Measurements from ENCODE around the gene SOAT2. TPM values are rescaled to one million over a fixed set of nuclear protein-coding genes. Genes with fewer than 3 reads are reported as not detected.

SOAT2 gene
- total RNA-seq, 4 donors from 2014 or later, result 0.30 to 2.9 (median 0.72) TPM

DNA sequence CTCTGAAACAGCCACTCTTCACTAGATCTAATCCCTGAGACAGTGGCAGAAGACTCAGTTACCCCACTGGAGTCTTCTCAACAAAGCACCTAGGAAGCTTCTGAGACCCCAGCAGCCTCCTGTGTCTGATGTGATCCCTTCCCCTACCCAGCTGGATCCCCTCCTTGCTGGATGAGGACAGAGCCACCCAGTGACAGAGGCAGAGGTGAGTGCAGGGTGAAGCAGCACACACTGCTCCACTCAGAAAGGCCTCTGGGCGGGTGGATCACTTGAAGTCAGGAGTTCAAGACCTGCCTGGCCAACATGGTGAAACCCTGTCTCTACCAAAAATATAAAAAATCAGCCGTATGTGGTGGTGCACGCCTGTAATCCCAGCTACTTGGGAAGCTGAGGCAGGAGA is 26.8 kb upstream of the SOAT2 start:
- WGBS, 2 donors, result 81 to 85% methylated on average over 3 of the region's 3 CpGs
- H3K27me3 ChIP-seq, result no peaks in the 10 kb centered on the region
- peak overlapping the region in 3 of 4 donors; percentile 64 to 100 (median 99) for H3K27ac ChIP-seq
- no peak overlapping the region for H3K4me3 ChIP-seq
- peaks cover 0 to 31% (median 0%) of the 10 kb centered on the region in 3 donors for H3K36me3 ChIP-seq
- peaks cover 0 to 86% (median 47%) of the 10 kb centered on the region in 4 donors for H3K4me1 ChIP-seq
- H3K9me3 ChIP-seq, result no peaks in the 10 kb centered on the region
- no peak for DNase-seq (ENCODE audit: low spot score in 2 of 2)
- TF ChIP-seq POLR2A (IDR thresholded peaks at IDR 0.05) (no peak), EP300 (IDR thresholded peaks at IDR 0.05) (no peak)
- TF ChIP-seq, protein P1, sequence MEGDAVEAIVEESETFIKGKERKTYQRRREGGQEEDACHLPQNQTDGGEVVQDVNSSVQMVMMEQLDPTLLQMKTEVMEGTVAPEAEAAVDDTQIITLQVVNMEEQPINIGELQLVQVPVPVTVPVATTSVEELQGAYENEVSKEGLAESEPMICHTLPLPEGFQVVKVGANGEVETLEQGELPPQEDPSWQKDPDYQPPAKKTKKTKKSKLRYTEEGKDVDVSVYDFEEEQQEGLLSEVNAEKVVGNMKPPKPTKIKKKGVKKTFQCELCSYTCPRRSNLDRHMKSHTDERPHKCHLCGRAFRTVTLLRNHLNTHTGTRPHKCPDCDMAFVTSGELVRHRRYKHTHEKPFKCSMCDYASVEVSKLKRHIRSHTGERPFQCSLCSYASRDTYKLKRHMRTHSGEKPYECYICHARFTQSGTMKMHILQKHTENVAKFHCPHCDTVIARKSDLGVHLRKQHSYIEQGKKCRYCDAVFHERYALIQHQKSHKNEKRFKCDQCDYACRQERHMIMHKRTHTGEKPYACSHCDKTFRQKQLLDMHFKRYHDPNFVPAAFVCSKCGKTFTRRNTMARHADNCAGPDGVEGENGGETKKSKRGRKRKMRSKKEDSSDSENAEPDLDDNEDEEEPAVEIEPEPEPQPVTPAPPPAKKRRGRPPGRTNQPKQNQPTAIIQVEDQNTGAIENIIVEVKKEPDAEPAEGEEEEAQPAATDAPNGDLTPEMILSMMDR (IDR thresholded peaks at IDR 0.05), result no peak

DNA sequence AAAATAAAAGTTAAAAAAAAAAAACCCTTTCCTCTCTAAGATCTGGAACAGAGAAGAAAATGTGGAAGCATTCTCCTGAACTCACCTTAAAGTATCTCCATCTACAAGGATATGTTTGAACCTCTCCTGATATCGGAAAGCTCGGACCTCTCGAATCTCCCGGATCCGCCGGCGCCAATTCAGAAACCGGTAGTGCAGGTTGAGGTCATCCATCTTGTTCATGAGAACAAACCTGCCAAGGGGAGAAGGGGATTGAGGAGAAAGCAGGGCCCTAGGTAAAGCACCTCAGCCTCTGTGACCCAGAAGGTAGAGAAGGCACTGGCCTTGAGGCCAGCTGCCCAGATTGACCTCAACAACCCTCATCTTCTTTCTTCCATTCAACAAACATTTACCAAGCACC is 26.3 kb upstream of the SOAT2 start:
- DNase-seq (ENCODE audit: low spot score in 2 of 2), result no peak
- no peak overlapping the region for H3K4me3 ChIP-seq
- peaks cover 0 to 31% (median 0%) of the 10 kb centered on the region in 3 donors for H3K36me3 ChIP-seq
- 95 to 98% methylated on average over 8 of the region's 8 CpGs for WGBS, 2 donors
- H3K27me3 ChIP-seq, result no peaks in the 10 kb centered on the region
- H3K27ac ChIP-seq, result peak overlapping the region in 1 of 4 donors; percentile 99
- TF ChIP-seq EP300 (IDR thresholded peaks at IDR 0.05) (no peak), POLR2A (IDR thresholded peaks at IDR 0.05) (no peak)
- H3K4me1 ChIP-seq, result peaks cover 0 to 81% (median 41%) of the 10 kb centered on the region in 4 donors
- no peaks in the 10 kb centered on the region for H3K9me3 ChIP-seq

DNA sequence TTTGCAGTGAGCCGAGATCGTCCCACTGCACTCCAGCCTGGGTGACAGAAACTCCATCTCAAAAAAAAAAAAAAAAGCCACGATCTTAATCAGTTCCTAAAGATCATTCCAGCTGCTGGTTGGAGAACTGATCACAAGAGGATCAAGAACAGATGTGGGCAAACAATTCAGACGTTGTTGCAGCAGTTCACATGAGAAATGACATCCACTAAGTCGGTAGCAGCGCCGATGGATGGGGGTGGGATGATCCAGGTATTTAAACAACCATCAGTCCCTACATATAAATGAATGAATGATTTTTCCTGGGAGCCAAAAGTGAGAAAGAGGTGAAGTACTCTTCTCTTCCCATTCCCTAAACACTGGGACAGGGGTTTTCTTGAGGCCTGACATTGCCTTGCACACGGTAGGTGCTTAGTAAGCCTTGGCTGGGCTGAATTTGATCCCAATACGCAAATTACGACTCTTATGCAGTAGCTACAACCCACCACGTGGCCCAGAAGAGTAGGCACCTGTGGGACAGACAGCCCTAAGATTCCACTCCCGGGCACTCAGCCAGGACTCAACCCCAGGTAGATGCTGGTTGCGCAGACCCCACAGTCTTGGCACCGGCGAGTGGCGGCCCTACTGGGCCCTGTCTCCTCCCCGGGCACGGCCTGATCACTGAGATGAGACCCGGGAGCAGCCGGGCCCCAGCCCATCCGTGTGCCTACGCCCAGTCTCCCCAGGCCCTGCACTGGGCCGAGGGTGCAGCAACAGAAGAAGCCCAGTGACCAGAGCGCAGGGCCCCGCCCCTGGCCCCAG is 24.7 kb upstream of the SOAT2 start:
- Histone ChIP-seq H3K36me3 (peaks cover 0 to 31% (median 0%) of the 10 kb centered on the region in 3 donors), H3K27me3 (no peaks in the 10 kb centered on the region), H3K27ac (peak overlapping the region; percentile 71 to 96 (median 91)), H3K4me3 (peak overlapping the region; percentile 48 to 79 (median 72)), H3K4me1 (peaks cover 0 to 65% (median 26%) of the 10 kb centered on the region in 4 donors), H3K9me3 (no peaks in the 10 kb centered on the region)
- no peak for DNase-seq (ENCODE audit: low spot score in 2 of 2)
- TF ChIP-seq, protein P1 (IDR thresholded peaks at IDR 0.05), result peak in 1 of 5 experiments; percentile 8
- no peak for TF ChIP-seq EP300 (IDR thresholded peaks at IDR 0.05)
- TF ChIP-seq POLR2A (IDR thresholded peaks at IDR 0.05), result no peak
- WGBS, 2 donors, result 15 to 25% methylated on average over 14 to 22 of the region's 25 CpGs

DNA sequence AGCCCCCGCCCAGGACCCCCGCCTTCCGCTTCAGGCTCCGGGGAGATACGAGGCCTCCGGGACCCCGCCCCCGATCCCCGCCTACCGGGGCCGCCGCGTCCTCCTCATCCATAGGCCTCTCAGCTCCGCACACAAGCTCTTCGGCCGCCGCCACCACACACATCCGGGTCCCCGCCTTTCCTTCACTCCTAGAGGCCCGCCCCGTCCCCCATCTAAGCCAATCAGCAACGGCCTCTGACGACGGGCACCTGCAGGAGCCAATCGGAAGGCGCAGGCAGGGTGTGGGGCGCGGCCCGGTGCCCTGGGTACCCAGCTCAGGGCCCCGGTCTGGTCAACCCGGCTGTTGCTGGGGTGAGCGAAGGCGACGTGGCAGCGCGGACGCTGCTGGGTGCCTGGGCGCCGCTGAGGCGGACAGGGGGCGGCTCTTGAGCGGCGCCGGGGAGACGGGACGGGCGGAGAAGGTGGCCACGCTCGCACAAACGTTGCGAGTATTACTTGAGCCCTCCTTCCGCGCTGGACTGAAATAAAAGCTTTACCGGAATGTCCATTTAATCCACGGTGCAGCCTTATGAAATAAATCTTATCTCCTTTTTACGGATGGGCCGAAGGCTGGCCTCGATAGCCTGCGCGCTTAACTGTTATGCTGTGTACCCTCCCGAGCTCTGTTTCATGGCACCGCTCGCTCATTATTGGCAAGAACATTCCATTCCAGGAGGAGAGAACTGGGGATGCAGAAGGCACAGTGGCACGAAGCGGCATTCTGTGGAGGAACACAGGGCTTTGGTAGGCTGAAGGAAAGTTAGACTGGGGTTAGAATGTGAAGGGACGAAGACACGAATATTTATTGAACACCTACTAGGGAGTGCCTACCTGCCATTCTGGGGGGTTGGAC is 23.8 kb upstream of the SOAT2 start, which contains the start of gene SPRYD3:
Gene SPRYD3, minus strand, starts transcription at position 165 of the 892 bp plus-strand sequence. Its CDS starts 57 bp downstream, at position 108.
- peak within 1 kb of the TSS; percentile 48 to 79 (median 72) for H3K4me3 ChIP-seq
- TF ChIP-seq, protein P1 (IDR thresholded peaks at IDR 0.05), result peak in 1 of 5 experiments; percentile 29
- TF ChIP-seq EP300 (IDR thresholded peaks at IDR 0.05), result peak; percentile 9 to 96
- peak; percentile 85 to 88 for TF ChIP-seq POLR2A (IDR thresholded peaks at IDR 0.05)
- no peaks in the 10 kb centered on the region for H3K9me3 ChIP-seq
- peak within 1 kb of the TSS; percentile 71 to 96 (median 91) for H3K27ac ChIP-seq
- WGBS, 2 donors, result 2% methylated on average over 51 to 52 of the region's 67 CpGs
- peaks cover 0 to 24% (median 0%) of the 10 kb centered on the region in 3 donors for H3K36me3 ChIP-seq
- H3K27me3 ChIP-seq, result no peaks in the 10 kb centered on the region
- peak; percentile 98 to 99 for DNase-seq (ENCODE audit: low spot score in 2 of 2)
- peaks cover 0 to 56% (median 18%) of the 10 kb centered on the region in 4 donors for H3K4me1 ChIP-seq

DNA sequence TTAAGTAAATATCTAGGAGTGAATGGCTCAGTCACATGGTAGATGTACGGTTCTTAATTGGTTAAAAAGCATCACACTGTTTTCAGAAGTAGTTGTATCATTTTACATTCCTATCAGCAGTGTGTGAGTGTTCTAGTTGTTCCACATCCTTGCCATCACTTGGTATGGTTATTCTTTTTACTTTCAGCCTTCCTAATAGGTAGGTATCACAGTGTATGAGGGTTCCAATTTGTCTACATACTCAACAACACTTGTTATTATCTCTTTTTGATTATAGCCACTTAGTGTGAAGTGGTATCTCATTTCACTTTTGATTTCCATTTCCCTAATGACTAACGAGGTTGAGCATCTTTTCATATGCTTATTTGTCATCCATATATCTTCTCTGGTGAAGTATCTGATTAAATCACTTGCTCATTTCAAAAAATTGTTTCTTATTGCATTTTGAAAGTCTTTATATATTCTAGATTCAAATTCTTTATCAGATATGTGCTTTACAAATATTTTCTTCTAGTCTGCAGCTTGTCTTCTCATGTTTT is 20.6 kb upstream of the SOAT2 start:
- peaks cover 0 to 27% (median 10%) of the 10 kb centered on the region in 4 donors for H3K4me1 ChIP-seq
- TF ChIP-seq EP300 (IDR thresholded peaks at IDR 0.05) (no peak), POLR2A (IDR thresholded peaks at IDR 0.05) (no peak)
- TF ChIP-seq, protein P1 (IDR thresholded peaks at IDR 0.05), result no peak
- no peaks in the 10 kb centered on the region for H3K36me3 ChIP-seq
- DNase-seq (ENCODE audit: low spot score in 2 of 2), result no peak
- no peak overlapping the region for H3K4me3 ChIP-seq
- no peak overlapping the region for H3K27ac ChIP-seq
- no peaks in the 10 kb centered on the region for H3K27me3 ChIP-seq
- WGBS, 2 donors, result 80 to 82% methylated on average over 2 of the region's 2 CpGs
- no peaks in the 10 kb centered on the region for H3K9me3 ChIP-seq
